ENCODE results near the gene NUDT14.

DNA sequence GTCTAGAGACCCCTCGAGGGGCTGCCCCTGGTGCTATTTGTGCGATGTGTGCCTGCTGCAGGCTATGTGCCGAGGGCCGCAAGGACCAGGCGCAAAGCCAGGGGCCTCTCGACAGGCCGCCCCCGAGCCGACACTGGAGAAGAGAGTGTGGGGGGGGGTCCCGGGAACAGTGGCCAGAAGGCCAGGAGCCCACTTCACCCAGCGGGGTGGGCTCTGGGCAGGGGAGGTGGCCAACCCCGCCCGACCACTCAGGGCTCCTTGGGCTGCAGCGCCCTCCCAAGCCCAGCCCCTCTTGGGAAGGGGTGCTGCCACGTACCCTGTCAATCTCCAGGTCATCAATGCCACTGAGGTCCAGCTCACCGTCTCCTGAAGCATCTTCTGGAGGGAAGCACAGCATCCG lies 38.6 kb upstream of the NUDT14 start:
- no peak for TF ChIP-seq POLR2A (IDR thresholded peaks at IDR 0.05; ENCODE audit: extremely low read depth, insufficient read length)
- TF ChIP-seq, protein P1, sequence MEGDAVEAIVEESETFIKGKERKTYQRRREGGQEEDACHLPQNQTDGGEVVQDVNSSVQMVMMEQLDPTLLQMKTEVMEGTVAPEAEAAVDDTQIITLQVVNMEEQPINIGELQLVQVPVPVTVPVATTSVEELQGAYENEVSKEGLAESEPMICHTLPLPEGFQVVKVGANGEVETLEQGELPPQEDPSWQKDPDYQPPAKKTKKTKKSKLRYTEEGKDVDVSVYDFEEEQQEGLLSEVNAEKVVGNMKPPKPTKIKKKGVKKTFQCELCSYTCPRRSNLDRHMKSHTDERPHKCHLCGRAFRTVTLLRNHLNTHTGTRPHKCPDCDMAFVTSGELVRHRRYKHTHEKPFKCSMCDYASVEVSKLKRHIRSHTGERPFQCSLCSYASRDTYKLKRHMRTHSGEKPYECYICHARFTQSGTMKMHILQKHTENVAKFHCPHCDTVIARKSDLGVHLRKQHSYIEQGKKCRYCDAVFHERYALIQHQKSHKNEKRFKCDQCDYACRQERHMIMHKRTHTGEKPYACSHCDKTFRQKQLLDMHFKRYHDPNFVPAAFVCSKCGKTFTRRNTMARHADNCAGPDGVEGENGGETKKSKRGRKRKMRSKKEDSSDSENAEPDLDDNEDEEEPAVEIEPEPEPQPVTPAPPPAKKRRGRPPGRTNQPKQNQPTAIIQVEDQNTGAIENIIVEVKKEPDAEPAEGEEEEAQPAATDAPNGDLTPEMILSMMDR (IDR thresholded peaks at IDR 0.05; ENCODE audit: low read depth, low read length): no peak
- TF ChIP-seq, protein P2, sequence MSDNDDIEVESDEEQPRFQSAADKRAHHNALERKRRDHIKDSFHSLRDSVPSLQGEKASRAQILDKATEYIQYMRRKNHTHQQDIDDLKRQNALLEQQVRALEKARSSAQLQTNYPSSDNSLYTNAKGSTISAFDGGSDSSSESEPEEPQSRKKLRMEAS (IDR thresholded peaks at IDR 0.05; ENCODE audit: low read depth, low read length): no peak

Data from NB4 (cell line).